HK-2 (cell line): ENCODE measurements around the gene PCSK6.
"Not testable (repeated sequence)": the region's sequence is repeated elsewhere in the genome, so short reads cannot be mapped to it uniquely, and the experiment has no call there.

Source experiments
- DNase-seq: peaks from one replicate; pipeline ENCODE4 v3.0.0-alpha.2; 2018; ENCODE audit not compliant: unreplicated experiment

PCSK6 gene

DNA sequence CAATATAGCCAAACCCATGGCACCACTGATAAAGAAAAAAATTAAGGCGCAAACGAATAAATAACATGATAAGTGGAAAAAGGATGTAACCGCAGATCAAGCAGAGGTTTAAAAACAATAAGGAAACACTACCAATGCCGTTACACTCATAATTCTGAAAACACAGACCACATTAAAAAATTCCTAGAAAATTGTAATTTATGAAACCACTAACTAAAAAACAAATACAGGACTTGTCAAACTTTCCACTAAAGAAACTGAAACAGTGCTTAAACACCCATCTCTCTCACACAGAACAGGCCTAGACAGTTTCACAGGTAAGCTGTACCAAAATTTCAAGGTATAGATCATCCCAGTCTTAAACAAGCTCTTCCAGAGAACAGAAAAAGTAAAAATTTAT is 28.4 kb downstream of the PCSK6 start:
- no peak for DNase-seq

DNA sequence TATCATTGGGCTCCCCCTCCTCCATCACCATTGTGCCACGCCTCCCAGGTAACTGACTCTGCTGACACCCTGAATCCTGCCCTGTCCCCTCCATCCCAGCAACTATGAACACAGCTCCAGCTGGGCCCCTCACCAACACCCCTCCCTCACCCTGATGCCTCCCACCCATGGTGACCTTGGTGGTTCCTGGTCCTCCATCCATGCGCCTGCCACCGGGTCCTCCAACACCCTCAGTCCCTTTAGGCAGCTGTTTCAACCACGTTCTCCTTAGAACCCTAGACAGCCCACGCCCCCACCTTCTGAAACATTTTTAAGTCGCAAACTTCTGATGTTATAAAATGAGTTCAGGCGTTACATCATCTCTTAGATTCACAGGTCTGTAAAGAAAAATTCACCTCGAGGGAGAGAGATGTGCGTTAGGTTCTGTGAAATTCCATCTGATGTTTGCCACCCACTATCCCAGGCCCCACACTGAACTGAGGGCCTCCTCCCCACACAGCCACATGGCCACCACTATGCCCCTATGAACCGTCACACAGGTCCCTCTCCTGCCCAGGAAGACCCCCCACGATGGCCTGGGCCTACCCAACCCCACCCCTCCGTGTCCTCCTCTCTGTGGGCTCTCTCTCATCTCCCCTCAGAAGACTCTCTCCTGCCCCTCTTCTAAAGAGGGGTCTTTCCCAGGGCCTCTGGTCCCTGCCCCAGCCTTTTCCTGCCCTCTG is 29.8 kb downstream of the PCSK6 start:
- no peak for DNase-seq

DNA sequence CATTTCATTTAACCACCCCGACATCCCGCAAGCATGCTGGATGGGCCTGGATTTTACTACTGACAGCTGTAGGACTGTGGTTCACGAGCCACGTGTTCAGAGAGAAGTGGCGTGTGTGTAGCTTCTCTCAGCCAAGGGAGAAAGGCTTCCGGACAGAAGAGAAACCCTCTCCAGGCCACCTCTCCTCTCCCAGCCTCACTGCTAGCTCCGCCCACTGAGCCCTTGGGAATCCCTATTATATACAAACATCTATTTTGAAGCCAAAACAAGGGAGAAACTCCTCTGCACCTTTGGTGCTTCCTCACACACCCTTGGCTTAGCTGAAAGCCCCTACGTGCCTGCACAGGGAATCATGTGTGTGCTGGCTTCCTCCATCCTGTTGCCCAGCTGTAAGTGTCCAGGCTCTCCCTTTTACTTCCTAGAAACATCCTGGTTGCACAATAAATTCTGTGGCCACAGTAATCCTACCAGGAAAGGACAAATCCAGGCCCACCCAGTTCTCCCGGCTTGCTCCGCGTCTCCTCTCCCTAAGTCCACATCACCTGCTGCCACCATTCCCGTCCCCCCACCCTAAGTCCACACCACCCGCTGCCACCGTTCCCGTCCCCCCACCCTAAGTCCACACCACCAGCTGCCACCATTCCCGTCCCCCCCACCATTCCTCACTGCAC is 30.5 kb downstream of the PCSK6 start:
- no peak for DNase-seq

DNA sequence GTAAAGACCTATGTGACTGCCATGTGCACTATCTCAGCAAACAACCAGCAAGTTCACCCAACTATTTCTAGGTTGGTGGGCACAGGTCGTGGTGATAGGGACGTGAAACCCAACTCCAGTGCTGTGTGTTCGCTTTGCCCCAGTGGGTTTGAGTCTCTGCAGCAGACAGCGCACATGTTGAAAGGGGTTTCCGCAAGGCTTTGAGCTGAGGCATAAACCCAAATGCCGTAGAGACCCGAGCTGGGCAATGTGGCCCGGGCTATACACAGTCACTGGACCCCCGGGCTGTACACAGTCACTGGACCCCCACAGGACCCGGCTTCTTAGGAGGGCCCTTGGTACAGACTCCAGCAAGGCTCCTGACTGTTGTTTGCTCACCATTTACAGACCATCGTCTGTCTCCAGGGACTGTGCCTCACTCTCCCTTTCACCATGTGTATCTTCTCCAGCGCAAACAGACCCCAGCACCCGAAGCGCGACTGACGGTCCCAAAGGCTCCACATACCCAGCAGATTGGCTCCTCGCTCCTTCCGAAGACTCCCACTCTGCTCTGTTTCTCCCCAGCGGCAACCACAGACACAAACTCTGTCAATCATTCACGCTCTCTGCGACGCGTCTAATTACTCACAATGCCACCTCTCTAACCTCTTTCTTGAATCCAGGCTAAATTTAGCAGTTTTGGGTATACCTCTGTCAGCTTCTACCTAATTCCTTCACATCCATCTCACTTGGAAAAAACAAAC is 31.2 kb downstream of the PCSK6 start:
- DNase-seq, result peak; percentile 11

DNA sequence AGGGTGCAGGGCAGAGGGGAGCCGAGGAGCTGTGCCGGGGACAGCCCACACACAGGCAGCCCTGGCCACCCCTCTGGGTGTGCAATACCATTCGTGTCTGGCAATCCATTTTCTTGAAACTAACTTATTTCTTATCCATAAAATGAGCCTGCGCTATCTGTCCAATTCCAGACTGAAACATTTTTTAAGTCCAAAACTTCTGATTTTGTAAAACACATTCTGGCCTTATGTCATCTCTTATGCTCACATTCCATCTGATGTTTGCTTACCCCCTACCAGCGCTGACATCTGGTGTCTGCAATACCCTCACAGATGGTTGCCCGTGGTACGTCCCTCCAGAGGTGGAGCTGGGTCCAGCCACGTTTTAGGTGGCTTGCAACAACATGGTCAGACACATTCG is 31.8 kb downstream of the PCSK6 start:
- no peak for DNase-seq

DNA sequence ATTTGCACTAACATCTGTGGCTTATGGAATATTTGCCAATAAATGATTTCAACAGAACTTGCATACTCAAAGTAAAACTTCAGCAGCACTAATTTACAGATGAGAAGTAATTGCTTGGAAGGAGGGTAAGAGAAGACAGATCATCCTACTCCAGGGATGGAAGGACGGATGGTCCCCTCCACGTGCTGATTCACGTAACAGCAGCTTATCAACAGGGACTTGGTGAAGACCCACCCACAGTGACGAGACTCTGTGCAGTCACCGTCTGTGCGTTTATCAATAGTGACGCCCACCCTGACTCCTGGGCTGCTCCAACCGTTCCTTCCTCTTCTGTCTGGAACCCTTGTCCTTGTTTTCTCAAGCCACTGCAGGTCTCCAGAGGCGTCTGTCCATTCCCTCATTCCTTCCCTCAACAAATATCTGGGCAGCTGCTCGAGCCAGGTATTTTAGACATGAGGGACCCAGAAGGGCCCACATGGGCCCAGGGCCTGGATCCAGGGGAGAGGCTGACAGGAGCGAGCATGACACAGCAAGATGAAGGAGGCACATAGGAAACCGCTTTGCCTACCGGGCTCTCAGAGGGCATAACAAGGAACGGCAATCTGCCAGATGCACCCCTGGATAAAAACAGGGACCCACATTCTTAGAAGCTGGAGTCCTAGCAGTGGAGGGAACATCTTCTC is 33.3 kb downstream of the PCSK6 start:
- no peak for DNase-seq

DNA sequence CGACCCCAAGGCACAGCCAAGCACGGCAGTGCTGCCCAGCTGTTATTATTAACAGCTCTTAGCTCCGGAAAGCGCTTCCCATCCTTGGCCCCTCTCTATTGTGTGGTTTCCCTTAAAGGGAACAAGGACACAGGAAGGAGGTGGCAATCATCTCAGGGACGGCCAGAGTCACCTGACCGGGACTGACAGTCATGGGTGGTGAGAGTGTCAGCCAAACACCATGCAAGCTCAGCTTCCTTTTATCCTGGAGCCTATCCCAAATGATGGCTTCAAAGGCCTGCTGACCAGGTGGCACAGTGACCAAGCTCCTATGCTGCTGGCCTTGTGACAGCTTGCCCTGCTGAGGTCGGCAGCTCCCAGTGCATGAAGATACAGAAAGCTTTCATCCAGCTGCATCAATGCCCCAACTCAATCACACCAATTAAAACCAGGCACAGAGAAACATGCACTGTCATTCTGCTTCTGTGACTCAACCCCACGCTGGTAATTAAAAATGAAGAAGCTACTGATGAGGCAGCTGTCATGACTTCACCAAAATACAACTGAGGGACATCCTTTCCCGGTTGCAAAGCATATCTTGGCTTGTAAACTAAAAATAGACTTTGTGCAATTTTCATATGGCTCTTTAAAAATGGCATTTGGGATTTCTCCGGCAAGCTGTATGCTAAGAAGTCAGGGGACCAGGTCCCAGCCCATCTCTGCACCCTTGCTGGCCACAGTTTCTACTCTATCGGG is 34.0 kb downstream of the PCSK6 start:
- DNase-seq, result no peak

DNA sequence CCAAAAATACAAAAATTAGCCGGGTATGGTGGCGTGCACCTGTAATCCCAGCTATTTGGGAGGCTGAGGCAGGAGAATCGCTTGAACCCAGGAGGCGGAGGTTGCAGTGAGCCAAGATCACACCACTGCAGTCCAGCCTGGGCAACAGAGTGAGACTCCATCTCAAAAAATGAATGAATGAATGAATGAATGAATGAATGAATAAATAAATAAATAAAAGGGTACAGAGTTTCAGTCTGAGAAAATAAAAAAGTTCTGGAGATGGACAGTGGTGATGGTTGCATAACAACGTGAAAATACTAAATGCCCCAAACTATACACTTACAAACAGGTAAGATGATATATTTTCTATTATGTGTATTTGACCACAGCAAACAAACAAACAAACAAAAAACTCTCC is 34.7 kb downstream of the PCSK6 start:
- not testable (repeated sequence) for DNase-seq

DNA sequence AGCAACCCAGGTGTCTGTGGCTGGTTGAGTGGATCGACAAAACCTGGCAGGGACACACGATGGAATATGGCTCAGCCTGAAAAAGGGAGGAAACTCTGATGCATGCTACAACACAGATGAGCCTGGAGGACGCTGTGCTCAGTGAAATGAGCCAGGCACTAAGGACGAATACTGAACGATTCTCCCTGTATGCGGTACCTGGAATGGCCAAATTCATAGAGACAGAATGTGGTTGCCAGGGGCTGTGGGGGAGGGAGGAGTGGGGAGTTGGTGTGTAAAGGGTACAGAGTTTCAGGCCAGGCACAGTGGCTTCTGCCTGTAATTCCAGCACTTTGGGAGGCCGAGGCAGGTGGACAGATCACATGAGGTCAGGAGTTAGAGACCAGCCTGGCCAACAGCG is 35.1 kb downstream of the PCSK6 start:
- DNase-seq, result no peak

DNA sequence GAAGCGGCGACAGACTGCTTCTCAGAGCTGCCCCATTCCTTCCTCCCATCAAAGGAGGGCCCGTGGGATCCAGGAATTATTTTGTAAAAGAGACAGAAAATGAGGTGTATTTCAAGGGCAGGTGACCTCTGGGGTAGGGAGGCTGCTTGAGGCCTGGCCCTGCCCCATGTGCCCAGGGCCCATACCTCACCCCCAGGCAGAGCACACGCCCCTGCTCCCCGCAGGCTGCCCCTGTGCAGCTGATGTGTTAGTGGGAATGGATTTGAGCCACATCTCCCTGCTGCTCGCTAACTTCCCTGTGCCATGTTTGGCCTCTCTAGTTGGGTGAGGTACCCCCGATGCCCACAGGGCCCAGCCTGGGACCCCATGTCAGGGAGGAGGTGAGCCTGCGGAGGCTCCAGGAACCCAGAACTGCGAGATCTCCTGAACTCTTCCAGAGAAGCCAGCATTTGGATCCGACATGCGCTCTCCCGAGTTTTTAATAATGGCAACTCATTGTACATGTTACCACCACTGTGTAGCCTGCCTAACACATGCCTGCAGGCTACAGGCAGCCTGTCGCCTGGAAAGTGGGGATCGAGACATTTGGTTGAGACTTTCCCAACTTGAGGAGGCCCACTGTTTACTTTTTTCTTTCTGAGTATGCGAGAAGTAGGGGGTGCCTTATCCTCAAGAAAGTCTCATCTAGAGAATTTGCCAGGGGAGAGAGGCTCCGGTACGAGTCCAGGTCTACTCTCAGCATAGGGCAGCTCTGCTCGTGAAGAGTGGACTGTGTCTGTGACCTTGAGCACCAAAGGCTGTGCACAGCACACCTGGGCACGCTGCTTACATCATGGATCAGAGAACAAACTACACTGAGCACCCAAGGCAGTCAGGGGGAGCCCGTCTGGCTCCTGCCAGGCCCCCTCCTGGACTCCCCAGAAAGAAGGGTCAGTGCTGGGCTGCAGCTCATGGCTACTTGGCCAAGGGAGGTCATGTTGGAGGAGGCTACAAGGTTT is 36.1 kb downstream of the PCSK6 start:
- DNase-seq, result no peak

DNA sequence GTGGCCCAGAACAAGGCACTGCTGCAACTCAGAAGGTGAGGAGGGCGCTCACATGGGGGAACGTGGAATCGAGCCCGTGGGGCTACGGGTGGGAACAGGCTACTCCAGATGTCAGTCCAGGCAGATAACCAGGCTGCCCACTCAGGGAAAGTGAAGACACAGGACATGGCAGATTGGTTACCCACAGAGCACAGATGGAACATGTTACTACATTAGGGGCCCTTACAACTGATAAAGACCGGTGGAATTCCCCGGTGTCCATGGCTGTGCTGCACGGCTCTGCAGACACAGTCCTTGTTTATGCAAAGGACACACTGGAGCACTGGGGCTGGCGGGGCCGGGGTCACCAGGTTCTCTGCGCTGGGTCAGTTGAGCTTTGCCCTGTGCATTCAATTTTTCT is 36.9 kb downstream of the PCSK6 start:
- no peak for DNase-seq

DNA sequence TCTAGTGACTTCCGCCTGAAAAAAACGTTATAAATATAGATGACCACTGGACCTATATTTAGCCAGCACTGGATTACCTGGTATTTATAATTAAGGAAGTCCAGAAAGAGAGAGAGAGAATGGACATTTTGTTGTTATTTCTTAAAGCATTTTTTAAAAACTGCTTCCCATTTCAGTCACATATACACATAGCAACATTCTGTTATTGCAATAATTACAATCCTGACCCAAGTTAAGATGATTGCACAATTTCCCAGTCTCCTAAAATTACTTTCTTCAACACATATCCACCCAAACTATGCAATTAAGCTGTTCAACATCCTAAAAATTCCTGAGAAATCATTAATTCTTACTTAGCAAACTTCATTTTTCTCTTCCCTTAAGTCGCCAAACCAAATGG is 37.7 kb downstream of the PCSK6 start:
- DNase-seq, result no peak

DNA sequence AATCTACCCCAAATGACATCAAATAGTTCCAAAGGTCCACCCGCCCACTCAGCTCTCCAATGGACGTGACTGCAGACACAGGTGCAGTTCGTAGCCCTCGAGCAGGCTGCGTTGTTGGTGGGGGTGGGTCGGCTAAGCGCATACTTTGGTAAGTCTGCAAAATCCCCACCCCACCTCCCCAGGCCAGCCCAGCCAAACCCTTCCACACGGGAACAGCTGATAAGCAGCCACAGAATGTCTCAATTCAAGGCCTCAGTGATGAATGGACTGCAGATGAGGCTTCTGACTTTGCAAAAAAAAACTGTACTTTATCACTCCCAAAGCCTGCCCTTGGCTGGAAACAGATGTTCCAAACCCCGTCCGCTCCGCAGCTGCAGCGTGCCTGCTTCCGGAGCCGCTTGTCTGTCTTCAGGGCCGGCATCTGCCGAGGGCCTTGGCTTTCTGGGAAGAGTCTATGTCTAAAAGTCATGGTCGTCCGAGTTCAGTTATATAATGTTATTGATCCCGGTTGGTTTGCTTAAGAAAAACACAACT is 38.2 kb downstream of the PCSK6 start:
- DNase-seq, result no peak

DNA sequence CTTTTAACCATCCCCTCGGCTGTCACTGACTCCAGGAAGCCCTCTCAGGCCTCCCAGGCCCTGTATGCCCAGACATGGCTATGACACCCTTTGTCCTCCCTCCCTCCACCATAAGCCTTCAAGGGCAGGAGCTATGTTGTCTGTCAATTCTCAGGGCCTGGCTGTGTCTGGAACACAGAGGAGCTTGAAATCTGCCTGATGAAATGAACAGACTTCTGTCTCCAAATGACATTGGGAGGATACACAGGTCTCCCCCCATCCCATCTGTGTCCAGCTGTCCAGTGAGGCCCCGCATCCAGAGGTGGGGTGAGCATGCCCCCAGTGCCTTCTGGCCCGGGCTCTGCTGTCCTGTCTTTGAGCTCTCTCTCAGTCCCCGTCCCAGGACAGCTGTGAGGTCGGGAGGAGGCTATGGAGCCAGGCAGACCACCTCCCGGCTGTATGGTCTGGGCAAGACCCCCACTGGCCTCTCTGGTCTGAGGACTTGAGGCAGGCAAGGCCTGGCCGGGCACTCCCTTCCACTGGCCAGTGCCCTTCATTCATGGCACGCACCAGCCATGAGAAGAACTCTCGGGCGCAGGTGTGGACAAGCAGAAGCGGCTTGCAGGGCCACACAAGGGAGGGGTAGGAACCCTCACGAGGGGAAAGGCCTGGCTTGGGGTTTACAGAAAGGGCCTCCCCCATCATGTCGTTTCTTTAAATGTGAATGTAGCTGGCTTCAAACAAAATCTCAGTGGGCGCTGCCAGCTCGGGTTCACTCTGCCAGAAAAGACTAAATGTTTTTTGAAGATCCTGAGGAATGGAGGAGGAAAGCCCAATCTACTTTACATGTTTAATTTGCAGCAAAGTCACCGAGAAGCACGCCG is 38.9 kb downstream of the PCSK6 start:
- no peak for DNase-seq

DNA sequence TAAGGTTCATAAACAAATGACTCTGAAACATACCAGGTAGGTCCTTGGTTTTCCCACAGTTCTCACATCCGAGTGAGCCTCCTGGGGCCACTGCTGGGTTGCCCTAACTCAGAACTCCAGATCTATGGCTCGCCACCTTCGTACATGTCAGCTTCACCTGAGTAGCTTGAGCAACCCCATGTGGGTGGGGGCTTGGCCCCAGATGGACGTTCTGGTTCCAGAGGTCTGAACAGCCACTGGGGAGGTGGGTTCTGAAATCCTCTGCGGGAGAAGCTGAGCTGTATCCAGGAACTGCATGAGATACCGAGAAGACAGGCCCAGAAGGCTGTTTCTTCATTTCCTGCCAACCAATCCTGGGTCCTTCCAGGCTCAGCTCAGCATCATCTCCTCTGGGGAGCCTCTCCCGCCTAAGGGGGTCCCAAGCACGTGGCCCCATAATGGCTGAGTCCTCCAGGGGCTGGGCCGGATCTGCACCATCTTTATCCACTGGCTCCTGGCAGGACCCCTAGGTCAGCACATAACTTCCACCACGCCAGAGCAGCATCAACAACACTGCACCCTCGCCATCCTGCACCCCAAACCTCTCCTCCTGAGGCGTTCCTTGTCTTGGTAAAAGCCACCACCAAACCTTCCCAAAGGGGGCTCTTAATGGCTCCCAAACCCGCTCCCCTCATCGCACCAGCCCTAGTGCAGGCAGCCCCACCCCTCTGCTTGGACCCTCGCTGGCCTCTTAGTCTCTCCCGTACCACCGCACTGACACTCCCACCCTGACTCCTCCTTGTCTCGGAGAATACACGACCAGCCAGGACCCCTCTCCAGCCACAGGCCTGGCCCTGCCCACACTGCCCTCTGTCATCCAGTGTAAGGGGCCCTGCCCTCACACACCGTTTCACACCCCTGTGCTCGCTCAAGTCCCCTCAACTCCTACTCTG is 39.8 kb downstream of the PCSK6 start:
- no peak for DNase-seq

DNA sequence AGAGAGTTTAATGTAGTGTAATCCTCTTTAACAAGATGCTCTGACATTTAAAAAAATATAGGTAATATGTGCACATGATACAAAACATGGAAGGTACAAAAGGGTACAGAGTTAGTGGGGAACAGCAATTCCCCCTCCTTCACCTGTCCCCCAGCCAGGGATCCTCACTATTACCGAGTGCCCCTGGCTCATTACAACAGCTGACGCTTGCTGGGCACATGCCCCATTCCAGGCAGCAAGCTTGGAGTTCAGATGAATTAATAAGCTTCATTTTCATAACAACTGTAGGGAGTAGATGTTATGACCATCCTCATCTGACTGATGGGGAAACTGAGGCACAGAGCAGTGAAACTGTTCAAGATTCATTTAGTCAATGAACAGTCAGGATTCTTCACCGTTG is 41.2 kb downstream of the PCSK6 start:
- no peak for DNase-seq

DNA sequence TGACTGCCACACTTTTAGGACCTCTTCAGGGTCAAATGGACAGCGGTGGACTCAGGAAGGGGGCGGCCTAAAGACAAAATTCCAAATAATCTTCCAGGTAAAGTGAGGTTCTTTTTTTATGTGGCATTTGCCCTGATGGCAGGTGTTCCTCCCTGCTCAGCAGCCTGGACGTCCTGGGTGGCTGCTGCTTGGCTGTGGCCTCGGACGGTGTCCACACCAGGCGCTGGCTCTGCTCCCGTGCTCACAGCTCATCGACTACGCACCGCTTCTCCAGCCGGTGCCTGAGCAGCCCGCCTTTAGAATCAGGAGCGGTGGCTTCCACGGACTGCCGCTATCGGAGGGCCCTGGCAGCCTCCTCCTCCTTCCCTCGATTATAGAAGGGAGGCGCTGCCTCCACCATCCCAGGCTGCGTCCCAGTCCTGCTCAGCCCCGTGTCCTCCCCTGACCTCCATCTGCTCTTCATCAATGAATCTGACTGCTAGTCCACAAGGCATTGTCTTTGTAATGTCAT is 41.9 kb downstream of the PCSK6 start:
- no peak for DNase-seq

DNA sequence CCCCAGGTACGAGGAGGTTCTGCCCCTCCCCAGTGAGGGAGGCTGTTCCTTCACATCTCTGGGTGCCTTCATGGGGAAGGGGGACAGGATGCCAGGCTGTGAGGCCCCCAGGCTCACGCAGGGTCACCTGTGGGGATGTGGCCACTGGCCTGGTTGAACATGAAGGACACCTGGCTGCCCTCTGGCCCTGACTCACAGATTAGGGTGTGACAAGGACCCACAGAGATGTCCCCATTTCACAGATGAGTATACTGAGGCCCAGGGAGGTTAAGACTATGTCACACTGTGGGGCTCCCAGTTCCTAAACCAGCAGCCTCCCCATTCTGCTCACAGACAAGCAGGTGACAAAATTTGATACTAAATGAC is 42.4 kb downstream of the PCSK6 start:
- DNase-seq, result no peak
